ENCODE measurements around the gene CEP112. TPM values are rescaled to one million over a fixed set of nuclear protein-coding genes. Genes with fewer than 3 reads are reported as not detected.

CEP112 gene
- total and polyA plus RNA-seq, 8 donors = 15.1 to 23.8 (median 19.7) TPM

DNA sequence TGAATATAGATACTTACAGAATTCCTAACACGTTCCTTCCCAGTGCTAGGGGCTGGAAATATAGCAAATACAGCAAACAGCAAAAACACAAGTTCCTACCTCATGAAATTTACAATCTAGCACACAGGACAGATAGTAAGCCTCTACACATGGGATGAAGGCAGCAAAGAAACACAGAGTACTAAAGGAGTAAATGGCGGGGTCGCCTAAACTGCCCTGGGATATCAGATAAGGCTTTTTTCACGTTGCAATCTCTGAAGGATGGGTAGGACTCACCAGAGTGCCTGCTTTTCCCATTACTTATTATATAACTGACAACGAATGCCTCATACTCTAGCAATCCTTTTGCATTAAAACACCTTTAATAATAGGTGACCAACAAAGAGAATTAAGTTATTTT, 19.8 kb downstream of the CEP112 start:
- intact Hi-C loops (cut with DNase I) = no loop called here
- TF ChIP-seq, protein P1, sequence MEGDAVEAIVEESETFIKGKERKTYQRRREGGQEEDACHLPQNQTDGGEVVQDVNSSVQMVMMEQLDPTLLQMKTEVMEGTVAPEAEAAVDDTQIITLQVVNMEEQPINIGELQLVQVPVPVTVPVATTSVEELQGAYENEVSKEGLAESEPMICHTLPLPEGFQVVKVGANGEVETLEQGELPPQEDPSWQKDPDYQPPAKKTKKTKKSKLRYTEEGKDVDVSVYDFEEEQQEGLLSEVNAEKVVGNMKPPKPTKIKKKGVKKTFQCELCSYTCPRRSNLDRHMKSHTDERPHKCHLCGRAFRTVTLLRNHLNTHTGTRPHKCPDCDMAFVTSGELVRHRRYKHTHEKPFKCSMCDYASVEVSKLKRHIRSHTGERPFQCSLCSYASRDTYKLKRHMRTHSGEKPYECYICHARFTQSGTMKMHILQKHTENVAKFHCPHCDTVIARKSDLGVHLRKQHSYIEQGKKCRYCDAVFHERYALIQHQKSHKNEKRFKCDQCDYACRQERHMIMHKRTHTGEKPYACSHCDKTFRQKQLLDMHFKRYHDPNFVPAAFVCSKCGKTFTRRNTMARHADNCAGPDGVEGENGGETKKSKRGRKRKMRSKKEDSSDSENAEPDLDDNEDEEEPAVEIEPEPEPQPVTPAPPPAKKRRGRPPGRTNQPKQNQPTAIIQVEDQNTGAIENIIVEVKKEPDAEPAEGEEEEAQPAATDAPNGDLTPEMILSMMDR (IDR thresholded peaks at IDR 0.05) = no peak

DNA sequence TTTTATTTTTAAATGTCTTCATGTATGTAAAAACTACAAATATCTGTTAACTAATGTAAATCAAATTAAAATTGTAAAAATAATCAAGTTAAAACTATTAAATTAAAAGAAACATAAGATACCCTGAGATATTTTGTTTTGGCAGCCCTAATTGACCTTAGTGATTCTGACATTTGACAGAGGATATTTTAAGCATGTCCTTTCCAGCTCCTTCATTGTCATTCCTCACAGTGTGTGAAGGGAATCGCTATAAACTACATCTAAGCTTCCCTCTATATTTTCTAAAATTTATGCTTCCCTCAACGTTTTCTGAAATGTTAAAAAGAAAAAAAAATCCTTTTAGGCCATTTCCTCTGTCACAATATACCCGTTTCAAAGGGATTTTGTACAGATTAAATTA, 20.2 kb downstream of the CEP112 start:
- Histone ChIP-seq H3K4me1 (no peaks in the 10 kb centered on the region), H3K27ac (no peak overlapping the region), H3K9me3 (no peaks in the 10 kb centered on the region), H3K36me3 (no peaks in the 10 kb centered on the region), H3K4me3 (no peak overlapping the region), H3K27me3 (no peaks in the 10 kb centered on the region)
- DNase-seq (no peak), ATAC-seq (no peak)
- TF ChIP-seq, protein P1 (IDR thresholded peaks at IDR 0.05) = no peak
- intact Hi-C loops (cut with DNase I) = no loop called here

More for the DNA sequence above, 19.8 kb downstream of the CEP112 start:
- Histone ChIP-seq H3K27ac (no peak overlapping the region), H3K9me3 (no peaks in the 10 kb centered on the region), H3K27me3 (no peaks in the 10 kb centered on the region), H3K4me3 (no peak overlapping the region), H3K36me3 (no peaks in the 10 kb centered on the region), H3K4me1 (no peaks in the 10 kb centered on the region)
- no peak for ATAC-seq
- no peak for DNase-seq

DNA sequence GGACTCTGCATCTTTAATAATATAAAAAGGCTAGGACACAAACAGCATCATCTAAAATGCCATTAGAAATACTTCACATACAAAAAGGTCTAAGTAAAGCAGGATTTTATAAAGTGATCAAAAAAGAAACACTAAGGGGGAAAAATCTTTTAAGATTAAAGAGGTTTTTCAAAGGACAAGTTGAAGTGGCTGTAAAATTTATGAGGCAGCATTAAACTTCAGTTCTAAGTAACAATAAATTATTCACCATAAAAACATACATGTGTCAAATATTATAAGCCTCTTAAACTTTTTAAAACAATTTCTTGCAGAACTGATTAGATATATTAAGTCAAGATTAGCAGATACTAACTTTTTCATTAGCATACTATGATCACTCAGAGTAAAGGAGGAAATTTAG, 20.8 kb downstream of the CEP112 start:
- H3K4me1 ChIP-seq = no peaks in the 10 kb centered on the region
- no peak for ATAC-seq
- intact Hi-C loops (cut with DNase I) = no loop called here
- H3K4me3 ChIP-seq = no peak overlapping the region
- H3K9me3 ChIP-seq = no peaks in the 10 kb centered on the region
- H3K36me3 ChIP-seq = no peaks in the 10 kb centered on the region
- no peak overlapping the region for H3K27ac ChIP-seq
- TF ChIP-seq, protein P1 (IDR thresholded peaks at IDR 0.05) = no peak
- DNase-seq = no peak
- H3K27me3 ChIP-seq = no peaks in the 10 kb centered on the region

DNA sequence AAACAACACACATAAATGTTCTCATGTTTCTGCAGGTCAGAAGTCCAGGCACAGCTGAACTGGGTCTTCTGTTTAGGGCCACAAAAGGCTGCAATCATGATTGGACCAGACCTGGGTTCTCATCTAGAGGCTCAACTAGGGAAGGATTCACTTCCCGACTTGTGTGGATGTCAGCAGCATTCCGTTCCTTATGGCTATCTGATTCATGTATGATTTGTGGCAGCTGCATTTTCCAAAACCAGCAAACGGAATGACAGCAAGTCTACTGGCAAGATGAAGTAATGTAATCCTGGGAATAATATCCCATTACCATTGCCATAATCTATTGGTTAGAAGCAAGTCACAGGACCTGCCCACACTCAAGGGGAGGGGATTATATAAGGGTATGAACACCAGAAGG, 22.1 kb downstream of the CEP112 start:
- ATAC-seq (no peak), DNase-seq (no peak)
- Histone ChIP-seq H3K4me3 (no peak overlapping the region), H3K4me1 (no peaks in the 10 kb centered on the region), H3K9me3 (no peaks in the 10 kb centered on the region), H3K27me3 (no peaks in the 10 kb centered on the region), H3K36me3 (no peaks in the 10 kb centered on the region), H3K27ac (no peak overlapping the region)
- intact Hi-C loops (cut with DNase I) = no loop called here
- TF ChIP-seq, protein P1 (IDR thresholded peaks at IDR 0.05) = no peak

DNA sequence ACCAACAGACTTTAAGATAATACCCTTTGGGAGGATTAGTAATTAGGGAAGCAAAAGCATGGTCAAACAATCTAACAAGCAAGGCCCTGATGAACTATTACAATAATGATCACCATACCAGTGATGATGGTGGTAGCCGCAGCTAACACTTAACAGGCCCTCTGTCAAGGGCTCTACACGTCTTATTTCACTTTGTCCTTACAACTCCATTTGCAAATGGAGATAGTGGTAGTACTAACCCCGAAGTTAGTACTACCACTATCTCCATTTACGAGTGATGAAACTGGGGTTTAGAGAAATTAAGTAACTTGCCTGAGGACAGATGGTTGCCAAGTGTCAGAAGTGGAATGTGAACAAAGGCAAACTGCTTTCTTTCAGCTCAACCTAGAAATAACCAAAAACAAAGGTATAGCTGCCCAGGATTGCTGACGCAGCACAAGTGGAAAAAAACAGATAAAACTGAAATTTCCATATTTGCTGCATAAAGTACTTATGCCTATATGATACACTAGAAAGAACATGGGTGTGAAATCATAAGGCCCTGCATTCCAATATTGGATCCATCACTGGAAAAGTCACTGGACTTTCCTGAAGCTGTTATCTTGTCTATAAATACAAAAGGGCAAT, 24.6 kb downstream of the CEP112 start:
- DNase-seq (no peak), ATAC-seq (no peak)
- Histone ChIP-seq H3K27ac (no peak overlapping the region), H3K36me3 (no peaks in the 10 kb centered on the region), H3K4me3 (no peak overlapping the region), H3K9me3 (no peaks in the 10 kb centered on the region), H3K27me3 (no peaks in the 10 kb centered on the region), H3K4me1 (no peaks in the 10 kb centered on the region)
- intact Hi-C loops (cut with DNase I) = no loop called here
- TF ChIP-seq, protein P1 (IDR thresholded peaks at IDR 0.05) = no peak

All from left lung (tissue), 10 donors.